Glutamatergic neuron (in vitro differentiated cells): ENCODE results near the gene HS6ST1. TPM values are rescaled to one million over a fixed set of nuclear protein-coding genes. Genes with fewer than 3 reads are reported as not detected.

Experiments used
- DNase-seq: peaks from one replicate; pipeline ENCODE4 v3.0.0; 2022
- H3K27ac Mint-ChIP-seq: one replicate; pipeline ENCODE4 v1.8.0; 2020; ENCODE audit warnings: mild to moderate bottlenecking, mixed read lengths, inconsistent platforms; ENCODE audit not compliant: unreplicated experiment
- H3K27me3 Mint-ChIP-seq: one replicate; pipeline ENCODE4 v1.8.0; 2020; ENCODE audit warnings: mild to moderate bottlenecking, moderate library complexity, mixed read lengths, inconsistent platforms; ENCODE audit not compliant: unreplicated experiment
- H3K36me3 Mint-ChIP-seq: one replicate; pipeline ENCODE4 v1.8.0; 2020; ENCODE audit warnings: mild to moderate bottlenecking, mixed read lengths, inconsistent platforms; ENCODE audit not compliant: unreplicated experiment
- H3K4me1 Mint-ChIP-seq: one replicate; pipeline ENCODE4 v1.8.0; 2020; ENCODE audit warnings: mild to moderate bottlenecking, low read depth, mixed read lengths, inconsistent platforms; ENCODE audit not compliant: unreplicated experiment
- H3K4me3 Mint-ChIP-seq: one replicate; pipeline ENCODE4 v1.8.0; 2020; ENCODE audit warnings: mild to moderate bottlenecking, mixed read lengths, inconsistent platforms; ENCODE audit not compliant: unreplicated experiment
- H3K9me3 Mint-ChIP-seq: one replicate; pipeline ENCODE4 v1.8.0; 2020; ENCODE audit warnings: mild to moderate bottlenecking, moderate library complexity, mixed read lengths, inconsistent platforms; ENCODE audit not compliant: unreplicated experiment
- CTCF ChIP-seq: fragments of 200-600 bp; sonication (generic); IDR thresholded peaks from one replicate; pipeline ENCODE4 v1.5.0; 2021; ENCODE audit not compliant: partially characterized antibody, unreplicated experiment
- total RNA-seq: library from RNA; stranded (reverse); fragmentation: NEBNext Ultra II Directional; extraction: Animal tissue kit (Norgen Biotek cat#: 25700); gene quantifications from one replicate; pipeline ENCODE4 v1.2.1, GENCODE V29; 2021; ENCODE audit not compliant: unreplicated experiment

The HS6ST1 gene
- total RNA-seq, 1 donor from 2014 or later: 173 TPM

GRCh38 chr2:128250229-128251025 is 68.2 kb downstream of the HS6ST1 start:
- H3K9me3 Mint-ChIP-seq: no peaks in the 10 kb centered on the region
- no peak for TF ChIP-seq CTCF
- no peak for DNase-seq
- peaks cover 7% of the 10 kb centered on the region for H3K36me3 Mint-ChIP-seq
- H3K27ac Mint-ChIP-seq: no peak overlapping the region
- H3K4me1 Mint-ChIP-seq: peaks cover 2% of the 10 kb centered on the region
- H3K4me3 Mint-ChIP-seq: no peak overlapping the region
- H3K27me3 Mint-ChIP-seq: no peaks in the 10 kb centered on the region

GRCh38 chr2:128249555-128249954 is 69.1 kb downstream of the HS6ST1 start:
- peaks cover 2% of the 10 kb centered on the region for H3K4me1 Mint-ChIP-seq
- no peak overlapping the region for H3K4me3 Mint-ChIP-seq
- H3K27ac Mint-ChIP-seq: no peak overlapping the region
- H3K27me3 Mint-ChIP-seq: no peaks in the 10 kb centered on the region
- no peak for DNase-seq
- no peaks in the 10 kb centered on the region for H3K9me3 Mint-ChIP-seq
- H3K36me3 Mint-ChIP-seq: no peaks in the 10 kb centered on the region
- no peak for TF ChIP-seq CTCF

- Mint-ChIP-seq H3K4me3 (no peak overlapping the region), H3K9me3 (no peaks in the 10 kb centered on the region), H3K4me1 (no peaks in the 10 kb centered on the region), H3K36me3 (no peaks in the 10 kb centered on the region), H3K27me3 (no peaks in the 10 kb centered on the region), H3K27ac (no peak overlapping the region)
- no peak for TF ChIP-seq CTCF
- DNase-seq: no peak
Measured at GRCh38 chr2:128245813-128246212, 72.9 kb downstream of the HS6ST1 start.

- Mint-ChIP-seq H3K4me1 (no peaks in the 10 kb centered on the region), H3K27me3 (peaks cover 2% of the 10 kb centered on the region), H3K27ac (no peak overlapping the region), H3K9me3 (no peaks in the 10 kb centered on the region), H3K4me3 (no peak overlapping the region), H3K36me3 (no peaks in the 10 kb centered on the region)
- no peak for DNase-seq
- no peak for TF ChIP-seq CTCF
Measured at GRCh38 chr2:128241896-128242295, 76.8 kb downstream of the HS6ST1 start.

GRCh38 chr2:128237911-128238697 is 80.6 kb downstream of the HS6ST1 start:
- no peak for TF ChIP-seq CTCF
- Mint-ChIP-seq H3K27me3 (peaks cover 5% of the 10 kb centered on the region), H3K9me3 (peaks cover 7% of the 10 kb centered on the region), H3K4me3 (no peak overlapping the region), H3K4me1 (peaks cover 16% of the 10 kb centered on the region), H3K27ac (no peak overlapping the region), H3K36me3 (no peaks in the 10 kb centered on the region)
- DNase-seq: no peak
